BE2C (cell line): ENCODE results near the gene VEPH1.

Source experiments
- DNase-seq: peaks from one replicate; pipeline ENCODE4 v3.0.0-alpha.2; 2020
- H3K27me3 ChIP-seq: fragments of 250-450 bp; sonication (Bioruptor Pico); 2 replicates; pipeline ENCODE4 v1.5.1; 2020; ENCODE audit warnings: mild to moderate bottlenecking
- H3K36me3 ChIP-seq: fragments of 250-450 bp; sonication (Bioruptor Pico); 2 replicates; pipeline ENCODE4 v1.5.1; 2020; ENCODE audit warnings: mild to moderate bottlenecking
- H3K4me1 ChIP-seq: fragments of 250-450 bp; sonication (Bioruptor Pico); 2 replicates; pipeline ENCODE4 v1.5.1; 2020
- H3K4me3 ChIP-seq: 2 replicates; pipeline ENCODE4 v1.5.1; 2011; ENCODE audit warnings: low read depth, low read length
- H3K9me3 ChIP-seq: fragments of 250-450 bp; sonication (Bioruptor Pico); 2 replicates; pipeline ENCODE4 v1.5.1; 2020
- TF ChIP-seq, protein P1 (sequence below): IDR thresholded peaks from 2 replicates; pipeline ENCODE4 v1.5.1; 2012; ENCODE audit warnings: mild to moderate bottlenecking, low read depth, low read length

VEPH1 gene

DNA sequence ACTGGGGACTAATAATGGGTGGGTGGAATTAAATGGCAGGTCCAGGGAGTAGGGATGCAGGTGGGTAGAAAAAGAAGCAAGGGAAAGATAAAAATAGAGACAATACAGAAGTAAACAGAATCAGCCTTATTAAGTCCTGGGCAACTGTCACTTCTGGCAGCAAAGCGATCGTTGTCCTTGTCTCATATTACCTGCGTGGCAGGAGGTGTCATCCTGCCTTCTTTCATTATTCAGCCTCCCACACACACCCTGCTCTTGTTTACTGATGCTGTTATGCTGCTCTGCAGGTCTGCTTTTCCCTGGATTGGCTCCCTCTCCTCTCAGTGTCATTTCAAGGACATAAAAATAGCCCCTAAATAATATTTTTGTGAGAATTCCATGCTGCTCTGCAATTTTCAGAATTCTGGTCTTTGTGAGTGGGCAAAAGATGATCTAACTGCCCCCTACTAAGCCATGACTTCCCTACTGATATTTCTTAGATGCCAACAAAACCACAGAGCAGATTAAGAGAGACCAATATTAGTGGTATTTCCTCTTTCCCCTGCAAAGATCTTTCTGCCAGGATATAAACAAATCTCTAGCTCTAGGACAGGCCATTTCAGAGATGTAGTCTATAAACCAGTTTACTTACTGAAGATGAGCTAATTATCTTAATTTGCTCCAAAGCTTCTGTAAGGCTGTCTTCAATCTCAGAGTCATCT is 8.5 kb downstream of the VEPH1 start:
- Histone ChIP-seq H3K4me3 (no peak overlapping the region), H3K27me3 (no peaks in the 10 kb centered on the region), H3K9me3 (no peaks in the 10 kb centered on the region), H3K4me1 (no peaks in the 10 kb centered on the region), H3K36me3 (no peaks in the 10 kb centered on the region)
- DNase-seq = no peak
- TF ChIP-seq, protein P1, sequence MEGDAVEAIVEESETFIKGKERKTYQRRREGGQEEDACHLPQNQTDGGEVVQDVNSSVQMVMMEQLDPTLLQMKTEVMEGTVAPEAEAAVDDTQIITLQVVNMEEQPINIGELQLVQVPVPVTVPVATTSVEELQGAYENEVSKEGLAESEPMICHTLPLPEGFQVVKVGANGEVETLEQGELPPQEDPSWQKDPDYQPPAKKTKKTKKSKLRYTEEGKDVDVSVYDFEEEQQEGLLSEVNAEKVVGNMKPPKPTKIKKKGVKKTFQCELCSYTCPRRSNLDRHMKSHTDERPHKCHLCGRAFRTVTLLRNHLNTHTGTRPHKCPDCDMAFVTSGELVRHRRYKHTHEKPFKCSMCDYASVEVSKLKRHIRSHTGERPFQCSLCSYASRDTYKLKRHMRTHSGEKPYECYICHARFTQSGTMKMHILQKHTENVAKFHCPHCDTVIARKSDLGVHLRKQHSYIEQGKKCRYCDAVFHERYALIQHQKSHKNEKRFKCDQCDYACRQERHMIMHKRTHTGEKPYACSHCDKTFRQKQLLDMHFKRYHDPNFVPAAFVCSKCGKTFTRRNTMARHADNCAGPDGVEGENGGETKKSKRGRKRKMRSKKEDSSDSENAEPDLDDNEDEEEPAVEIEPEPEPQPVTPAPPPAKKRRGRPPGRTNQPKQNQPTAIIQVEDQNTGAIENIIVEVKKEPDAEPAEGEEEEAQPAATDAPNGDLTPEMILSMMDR = no peak

GRCh38 chr3:157493627-157494550 is 9.3 kb downstream of the VEPH1 start:
- Histone ChIP-seq H3K27me3 (no peaks in the 10 kb centered on the region), H3K9me3 (no peaks in the 10 kb centered on the region), H3K4me3 (no peak overlapping the region), H3K4me1 (no peaks in the 10 kb centered on the region), H3K36me3 (no peaks in the 10 kb centered on the region)
- TF ChIP-seq, protein P1 = peak; percentile 58
- DNase-seq = no peak

GRCh38 chr3:157491136-157491535 is 12.1 kb downstream of the VEPH1 start:
- no peak overlapping the region for H3K4me3 ChIP-seq
- TF ChIP-seq, protein P1 = no peak
- DNase-seq = no peak
- no peaks in the 10 kb centered on the region for H3K4me1 ChIP-seq
- peaks cover 6% of the 10 kb centered on the region for H3K27me3 ChIP-seq
- H3K9me3 ChIP-seq = no peaks in the 10 kb centered on the region
- H3K36me3 ChIP-seq = no peaks in the 10 kb centered on the region

DNA sequence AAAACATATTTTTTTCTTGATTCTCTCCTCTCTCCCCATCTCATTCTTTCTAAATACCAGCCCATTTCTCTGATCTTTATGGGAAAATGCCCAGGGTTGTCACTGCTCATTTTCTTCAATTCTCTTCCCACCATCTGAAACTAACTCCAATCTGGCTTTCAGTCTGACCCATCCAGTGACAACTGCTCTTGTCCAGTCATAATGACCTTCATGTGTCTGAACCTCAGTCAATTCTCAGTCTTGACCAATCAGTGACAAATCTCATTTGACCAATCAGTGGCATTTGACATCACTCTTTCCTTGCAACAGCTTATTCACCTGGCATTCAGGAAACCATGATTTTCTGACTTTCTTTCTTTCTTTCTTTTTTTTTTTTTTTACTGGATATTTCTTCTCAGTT is 15.1 kb downstream of the VEPH1 start:
- TF ChIP-seq, protein P1 = no peak
- Histone ChIP-seq H3K4me1 (no peaks in the 10 kb centered on the region), H3K9me3 (no peaks in the 10 kb centered on the region), H3K4me3 (no peak overlapping the region), H3K27me3 (peaks cover 11% of the 10 kb centered on the region), H3K36me3 (no peaks in the 10 kb centered on the region)
- DNase-seq = no peak

- Histone ChIP-seq H3K4me3 (no peak overlapping the region), H3K9me3 (no peaks in the 10 kb centered on the region), H3K27me3 (peaks cover 11% of the 10 kb centered on the region), H3K4me1 (no peaks in the 10 kb centered on the region), H3K36me3 (no peaks in the 10 kb centered on the region)
- TF ChIP-seq, protein P1 = no peak
- DNase-seq = no peak
Measured at GRCh38 chr3:157487339-157487738, 15.9 kb downstream of the VEPH1 start.
